HG03108 (cell line): ENCODE measurements around the gene NRXN3.

Experiments used
- ATAC-seq: cut with Tn5 transposase; IDR thresholded peaks from one replicate; pipeline ENCODE4 v1.9.1; 2021; ENCODE audit warnings: moderate library complexity; ENCODE audit not compliant: unreplicated experiment

NRXN3 gene

DNA sequence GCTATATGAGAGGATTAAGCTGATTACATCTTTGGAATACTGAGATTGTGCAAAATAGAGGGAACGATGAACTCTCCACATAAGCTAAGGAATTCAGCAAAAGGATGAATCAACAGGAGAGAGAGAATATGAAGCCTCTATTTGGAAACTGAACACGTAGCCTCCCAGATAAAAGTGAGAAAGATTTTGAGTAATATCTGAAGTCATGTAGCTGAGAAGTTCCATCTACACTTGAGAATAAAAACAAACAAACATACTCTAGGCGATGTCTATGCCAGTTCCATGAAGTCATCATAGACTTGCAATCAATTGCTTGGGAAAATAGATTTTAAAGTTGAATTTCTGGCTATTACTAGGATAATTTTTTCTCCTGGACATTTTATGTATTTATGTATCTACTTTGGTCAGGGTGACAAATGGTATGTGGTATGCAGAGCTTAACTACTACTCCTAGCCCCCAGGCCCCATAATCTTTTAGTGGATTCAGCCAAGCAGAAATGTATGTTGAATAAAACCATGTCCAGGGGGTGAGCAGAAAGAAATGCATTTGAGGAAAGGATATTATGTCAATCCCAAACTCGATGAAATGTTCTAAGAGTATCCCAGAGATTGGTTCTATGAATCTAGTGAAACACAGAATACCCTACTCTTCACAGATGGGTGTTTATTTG, 1413.7 kb downstream of the NRXN3 start:
- ATAC-seq = no peak

DNA sequence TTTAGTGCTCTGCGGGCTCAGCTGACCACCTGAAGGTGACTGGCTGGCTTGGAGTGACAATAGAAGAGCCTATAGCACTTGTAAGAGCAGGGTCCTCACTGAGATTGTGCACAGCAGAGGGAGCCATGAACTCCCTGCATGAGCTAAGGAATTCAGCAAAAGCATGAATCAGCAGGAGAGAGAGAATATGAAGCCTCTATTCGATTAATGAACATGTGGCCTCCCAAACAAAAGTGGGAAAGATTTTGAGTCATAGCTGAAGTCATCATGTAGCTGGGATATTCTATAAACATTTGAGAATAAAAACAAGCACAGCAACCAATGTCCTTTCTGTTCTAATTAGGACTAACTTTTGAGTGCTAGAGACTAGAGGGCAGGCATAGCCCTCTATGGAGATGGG, 1414.5 kb downstream of the NRXN3 start:
- ATAC-seq = no peak

DNA sequence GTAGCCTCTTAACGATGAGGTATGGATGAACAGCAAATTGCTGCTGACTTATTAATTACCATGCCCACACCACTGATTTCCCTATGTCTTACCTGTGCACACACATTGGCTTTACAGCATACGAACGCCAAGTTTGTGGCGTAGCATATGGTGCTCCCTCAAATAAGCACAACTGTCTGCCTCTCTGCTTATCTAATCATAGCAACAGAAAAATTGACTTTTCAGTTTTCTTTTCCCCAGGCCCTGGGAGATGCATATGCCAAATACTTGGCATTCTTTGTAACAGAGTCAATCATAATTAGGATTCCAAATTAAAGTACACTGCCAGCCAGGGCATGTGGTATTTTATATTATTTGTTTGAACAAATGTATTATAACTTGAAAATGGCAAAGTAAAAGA, 1415.7 kb downstream of the NRXN3 start:
- no peak for ATAC-seq

DNA sequence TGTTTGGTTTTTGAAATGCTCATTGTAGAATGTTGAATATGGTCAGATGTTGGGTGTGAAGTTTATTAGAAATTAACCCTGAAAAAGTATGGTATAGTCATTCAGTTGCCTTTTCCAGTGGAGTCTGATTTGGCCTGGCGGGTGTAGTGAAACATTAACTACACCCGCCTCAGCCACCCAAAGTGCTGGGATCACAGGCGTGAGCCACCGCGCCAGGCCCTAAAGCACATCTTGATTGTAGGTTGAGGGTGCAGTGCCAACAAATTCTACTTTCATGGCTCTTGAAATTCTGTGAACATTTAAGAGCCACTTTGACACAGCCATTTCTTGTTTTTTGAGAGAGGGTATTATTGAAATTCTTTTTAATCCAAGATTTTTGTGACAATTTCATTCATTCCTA, 1416.2 kb downstream of the NRXN3 start:
- no peak for ATAC-seq

DNA sequence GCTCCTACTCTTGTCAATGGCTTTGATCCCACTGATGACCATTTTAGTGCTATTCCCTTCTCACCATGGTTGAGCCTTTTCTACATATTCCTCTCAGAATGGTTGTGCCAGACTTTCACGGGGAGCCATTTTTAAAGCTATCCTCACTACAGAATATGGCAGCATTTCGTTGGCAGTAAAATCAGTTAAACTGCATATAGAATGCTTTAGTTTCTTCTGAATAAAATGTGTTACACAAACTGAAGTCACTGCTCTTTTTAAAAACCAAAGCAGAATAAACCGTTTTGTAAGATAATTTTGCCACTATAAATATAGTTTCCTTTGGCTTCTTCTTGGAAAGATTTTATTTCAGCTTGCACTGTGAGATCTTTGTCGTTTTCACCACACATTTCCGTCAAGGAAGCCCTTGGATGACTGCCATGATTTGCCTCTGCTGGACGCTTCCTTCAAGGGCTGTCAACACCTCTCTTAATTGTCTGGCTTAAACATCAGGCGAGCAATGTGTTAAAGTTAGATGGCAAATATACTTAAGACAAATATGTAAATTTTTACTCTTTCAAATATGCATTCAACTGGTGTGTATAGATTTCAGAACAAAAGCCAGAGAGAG, 1416.9 kb downstream of the NRXN3 start:
- no peak for ATAC-seq

DNA sequence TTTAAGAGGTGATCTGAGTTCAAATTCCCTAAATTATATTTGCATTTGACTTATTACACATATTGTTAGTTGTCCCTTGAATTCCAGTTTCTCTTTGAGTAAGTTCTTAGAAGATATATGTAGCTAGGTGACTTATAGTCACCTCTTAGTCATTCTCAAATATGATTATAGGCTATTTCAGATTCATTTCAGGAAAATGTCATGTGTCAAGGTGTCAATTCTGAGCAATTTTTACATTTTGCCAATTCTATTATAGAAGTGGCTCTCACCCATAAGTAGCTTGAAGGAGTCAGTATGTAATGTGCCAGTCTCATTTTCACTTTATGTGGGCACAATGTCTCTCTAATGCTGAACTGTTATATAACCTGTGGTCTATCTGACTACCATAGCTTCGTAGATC, 1417.7 kb downstream of the NRXN3 start:
- ATAC-seq = no peak

DNA sequence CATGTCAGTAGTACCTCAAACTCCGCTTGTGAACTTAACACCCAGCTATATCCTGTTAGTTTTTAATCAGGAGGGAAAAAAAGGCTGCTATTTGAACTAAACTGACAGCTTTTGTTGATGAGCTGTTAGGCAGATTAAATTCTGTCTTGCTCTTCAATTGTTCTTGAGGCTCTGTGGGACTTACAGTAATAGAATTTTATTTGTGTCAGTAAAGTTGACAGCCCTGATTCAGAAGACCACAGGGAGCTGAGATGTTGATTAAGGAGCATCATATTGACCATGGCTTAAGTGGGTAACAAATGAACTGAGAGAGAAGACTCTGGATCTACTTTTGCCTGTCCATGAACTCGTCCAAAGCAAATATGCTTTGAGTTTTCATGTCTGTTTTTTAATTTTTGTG, 1418.2 kb downstream of the NRXN3 start:
- no peak for ATAC-seq

DNA sequence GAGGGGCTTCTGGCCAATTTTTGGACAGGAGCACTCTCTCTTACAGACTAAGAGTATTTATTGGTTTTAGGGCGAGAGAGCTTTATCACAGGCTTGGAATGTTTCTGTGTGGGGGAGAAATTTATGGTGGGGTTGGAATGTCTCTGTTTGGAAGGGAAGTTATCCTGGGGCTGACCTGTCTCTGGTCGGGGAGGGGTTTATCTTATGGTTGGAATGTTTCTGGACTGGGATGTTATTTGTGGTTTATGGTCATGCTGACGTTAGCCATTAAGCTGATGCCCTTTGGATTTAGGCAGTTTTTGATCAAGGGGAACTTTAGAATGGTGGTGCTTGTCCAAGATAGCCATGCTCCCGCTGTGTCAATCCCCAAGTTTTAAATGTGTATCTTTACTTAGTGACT, 1426.4 kb downstream of the NRXN3 start:
- ATAC-seq = no peak

DNA sequence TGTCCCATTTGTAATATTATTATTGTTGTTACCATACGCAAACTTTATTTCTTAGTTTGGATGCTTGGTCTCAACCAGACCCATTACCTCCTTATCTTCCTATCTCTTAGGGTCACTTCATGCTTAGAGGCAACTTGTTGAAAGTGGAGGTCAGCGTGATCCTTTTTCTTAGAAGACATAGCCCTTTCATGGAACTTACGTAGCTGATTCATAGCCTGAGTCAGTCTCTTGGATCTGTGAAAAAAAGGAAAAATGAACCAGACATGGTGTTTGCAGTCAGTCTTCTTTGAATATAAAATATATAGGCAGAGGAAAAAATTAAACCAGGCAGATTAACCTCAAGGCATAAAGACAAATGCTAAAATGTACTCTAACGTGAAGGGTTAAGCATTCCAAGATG, 1427.4 kb downstream of the NRXN3 start:
- ATAC-seq = no peak

DNA sequence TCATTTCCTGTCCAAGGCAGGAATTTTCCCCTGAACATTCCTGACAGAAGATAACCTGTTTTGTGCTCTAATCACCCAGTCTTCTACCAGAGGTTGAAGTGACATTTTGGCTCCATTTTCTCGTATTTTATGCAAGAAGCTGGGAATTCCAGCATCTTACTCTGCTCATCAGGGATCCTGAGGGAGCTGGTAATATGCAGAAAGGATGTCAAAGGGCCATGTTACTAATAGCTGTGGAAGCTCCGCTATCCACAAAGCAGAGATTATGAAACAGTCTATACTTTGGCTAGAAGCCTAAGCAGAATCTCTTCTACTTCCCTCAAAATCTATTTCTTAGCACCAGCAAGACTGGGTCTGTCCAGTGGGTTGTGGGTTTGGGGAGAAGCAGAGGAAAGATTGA, 1428.2 kb downstream of the NRXN3 start:
- ATAC-seq = no peak

DNA sequence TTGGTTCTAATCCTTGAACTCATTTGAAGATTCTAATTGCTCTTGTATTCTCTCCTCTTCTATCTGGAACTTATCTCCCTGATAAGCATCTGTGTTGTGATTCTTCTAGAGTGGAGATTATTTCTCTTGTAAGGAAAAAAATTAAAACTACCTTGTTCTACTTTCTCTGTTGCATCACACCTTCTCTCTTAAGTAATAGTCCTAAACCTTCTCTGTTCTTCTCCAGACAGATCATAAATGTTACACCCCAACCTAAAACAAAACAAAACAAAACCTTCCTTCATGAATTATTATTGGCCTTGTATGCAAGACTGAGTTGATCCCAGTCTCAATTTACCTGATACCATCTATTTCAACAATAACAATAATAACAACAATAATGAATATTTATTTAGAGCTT, 1429.1 kb downstream of the NRXN3 start:
- ATAC-seq = no peak

DNA sequence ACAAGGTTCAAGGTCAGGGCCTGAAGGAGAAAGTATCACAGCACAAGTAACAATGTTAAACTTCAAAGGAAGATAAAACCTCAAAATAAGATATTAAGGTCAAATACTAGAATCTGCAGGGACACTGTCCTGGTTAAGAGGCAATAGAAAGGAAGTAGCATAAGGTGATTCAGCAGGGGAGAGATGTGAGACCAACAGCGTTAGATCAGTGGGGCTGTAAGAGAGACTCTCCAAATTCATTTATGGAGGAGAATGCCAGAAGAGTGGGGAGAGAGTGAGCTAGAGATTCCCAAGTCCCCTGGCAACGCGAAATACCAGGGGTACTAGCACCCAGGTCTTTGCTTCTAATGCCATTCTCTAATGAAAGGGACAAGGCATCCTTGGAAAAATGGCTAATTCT, 1430.2 kb downstream of the NRXN3 start:
- no peak for ATAC-seq

DNA sequence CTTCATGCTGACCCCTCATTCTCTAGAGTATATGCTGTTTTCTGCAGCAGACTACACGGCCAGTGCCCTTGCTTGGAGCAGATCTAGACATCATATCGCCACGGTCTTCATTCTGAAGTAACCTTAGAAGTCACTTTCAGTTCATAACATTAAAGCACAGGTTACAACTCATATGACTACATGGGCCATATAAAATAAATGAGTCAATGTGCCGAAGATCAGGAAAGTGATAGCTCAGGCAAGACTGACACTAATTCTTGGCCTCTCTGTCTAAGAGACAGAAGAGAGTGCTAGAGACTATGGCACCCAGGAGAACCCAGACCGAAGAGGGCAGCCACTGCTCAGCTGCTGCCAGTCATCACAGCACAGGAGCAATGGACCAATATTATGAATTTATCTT, 1431.4 kb downstream of the NRXN3 start:
- ATAC-seq = no peak

DNA sequence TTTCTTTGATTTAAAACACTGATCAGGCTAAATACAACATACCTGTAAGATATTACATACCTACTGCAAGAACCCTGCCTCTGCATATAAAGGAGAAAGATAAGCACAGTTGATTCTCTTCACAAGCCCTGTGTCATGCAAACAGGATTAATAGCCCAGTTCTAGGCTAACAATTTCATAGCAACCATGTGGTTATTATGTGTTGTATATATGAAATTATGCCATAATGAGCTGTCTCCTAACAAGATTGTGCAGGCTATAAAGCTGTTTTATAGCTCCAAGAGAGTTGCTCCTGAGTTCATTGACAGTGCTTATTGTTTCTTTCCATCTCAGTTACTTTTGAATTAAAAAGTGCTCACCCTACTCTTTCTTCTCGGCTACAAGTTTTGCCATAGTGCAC, 1431.9 kb downstream of the NRXN3 start:
- no peak for ATAC-seq

DNA sequence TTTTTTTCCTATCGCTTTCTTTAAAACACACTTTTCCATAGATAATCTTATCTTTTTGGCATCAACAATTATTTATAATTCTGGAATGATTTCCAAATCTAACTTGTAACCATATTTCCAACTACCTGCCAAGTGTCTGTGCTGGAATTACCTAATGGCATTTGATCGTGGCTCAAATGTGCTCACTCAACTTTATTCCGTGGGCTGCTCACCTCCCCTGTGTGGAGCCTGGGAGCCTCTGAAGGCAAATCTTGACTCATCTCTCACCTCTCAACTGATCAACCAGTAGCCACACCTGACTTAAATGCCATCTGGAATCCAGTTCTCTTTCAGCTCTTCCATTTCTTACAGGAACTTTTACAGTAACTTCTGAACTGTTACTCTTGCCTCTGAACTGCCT, 1432.6 kb downstream of the NRXN3 start:
- ATAC-seq = no peak

DNA sequence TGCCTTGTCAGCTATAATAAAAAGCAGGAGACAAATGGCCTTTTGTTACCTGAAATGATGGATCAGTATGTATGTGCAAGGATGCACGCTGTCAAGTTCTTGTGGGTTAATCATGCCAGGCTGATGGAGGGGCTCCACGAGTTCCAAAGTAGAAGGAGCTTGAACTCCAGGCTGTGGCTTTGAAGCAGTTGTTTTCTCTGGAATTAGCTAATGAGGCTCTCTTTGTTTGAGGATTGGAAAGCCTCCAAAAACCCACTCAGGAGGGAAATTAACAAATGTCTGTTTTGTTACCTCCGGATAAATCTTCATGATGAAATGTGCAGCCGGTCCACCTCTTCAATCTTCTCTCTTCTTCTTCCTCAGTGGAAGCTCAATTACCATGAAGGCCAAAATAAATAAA, 1435.7 kb downstream of the NRXN3 start:
- ATAC-seq = no peak

DNA sequence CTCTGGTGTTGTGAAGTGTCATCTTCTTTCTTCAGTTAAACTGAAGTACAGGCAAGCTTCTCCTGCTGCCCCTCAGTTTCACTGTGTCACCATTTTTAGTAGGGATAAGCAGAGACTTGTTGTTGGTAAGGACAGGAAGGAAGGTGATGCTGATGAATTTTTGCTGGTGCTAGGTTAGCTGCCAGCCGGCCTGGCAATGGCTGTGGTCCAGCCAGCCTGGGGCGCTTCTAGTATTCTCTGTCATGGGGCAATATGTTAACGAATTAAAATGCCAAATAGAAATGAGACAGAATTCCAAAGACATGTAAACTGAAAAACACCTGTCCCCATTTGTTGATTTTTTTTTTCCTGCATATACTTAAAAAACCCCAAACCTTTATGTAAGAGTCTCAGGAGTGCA, 1438.3 kb downstream of the NRXN3 start:
- ATAC-seq = no peak

DNA sequence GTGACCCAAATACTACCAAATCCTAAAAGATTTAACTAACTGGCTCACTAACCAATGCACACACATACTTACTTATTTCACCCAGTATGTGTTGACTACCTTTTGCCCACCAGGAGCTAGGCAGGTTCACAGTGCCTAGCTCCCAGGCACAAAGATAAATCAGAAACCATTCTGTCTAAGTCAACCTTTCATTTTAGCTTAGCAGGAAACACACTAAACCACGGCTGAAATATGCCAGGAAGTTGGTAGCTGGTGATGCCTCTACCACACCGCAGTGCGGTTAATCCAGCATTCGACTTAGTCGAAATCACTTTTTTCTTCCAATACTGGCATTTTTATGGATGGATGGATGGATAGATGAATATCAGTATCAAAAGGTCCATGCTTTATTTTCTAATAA, 1443.5 kb downstream of the NRXN3 start:
- no peak for ATAC-seq

DNA sequence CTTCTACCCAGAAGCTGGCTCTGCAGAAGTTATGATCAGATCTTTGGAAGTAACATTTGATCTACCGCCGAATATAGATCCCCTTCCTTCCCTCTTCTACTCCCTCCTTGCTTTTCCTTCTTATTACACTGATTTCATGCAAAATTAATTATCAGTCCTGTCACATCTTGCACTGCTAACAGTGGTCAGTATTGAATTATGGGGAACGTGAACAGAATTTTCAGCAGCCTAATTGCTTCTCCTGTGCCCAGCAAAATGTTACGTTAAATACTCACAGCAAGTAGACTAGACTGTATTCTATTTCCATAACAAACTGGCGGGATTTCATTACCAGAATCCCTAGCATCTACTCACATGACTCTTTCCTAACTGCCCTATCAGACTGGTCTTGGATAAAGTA, 1444.3 kb downstream of the NRXN3 start:
- ATAC-seq = no peak

DNA sequence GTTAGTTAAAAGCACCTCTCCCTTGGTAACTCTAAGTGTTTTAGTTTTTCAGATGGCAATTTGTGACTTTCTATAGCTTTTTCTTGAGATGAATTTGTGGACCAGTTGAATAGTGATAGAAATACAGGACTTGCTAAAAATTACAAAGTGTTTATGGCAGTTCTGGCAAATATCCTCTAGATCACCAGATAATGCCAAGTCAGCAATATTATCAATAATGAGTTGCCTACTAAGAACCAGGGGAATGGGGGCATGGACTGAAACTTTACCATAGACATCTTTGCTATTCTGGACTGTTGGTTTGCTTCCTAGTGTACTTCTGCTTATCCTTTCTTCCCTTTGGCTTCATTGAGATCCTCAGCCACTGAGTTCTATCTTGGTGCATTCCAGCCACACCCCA, 1456.9 kb downstream of the NRXN3 start:
- ATAC-seq = no peak

DNA sequence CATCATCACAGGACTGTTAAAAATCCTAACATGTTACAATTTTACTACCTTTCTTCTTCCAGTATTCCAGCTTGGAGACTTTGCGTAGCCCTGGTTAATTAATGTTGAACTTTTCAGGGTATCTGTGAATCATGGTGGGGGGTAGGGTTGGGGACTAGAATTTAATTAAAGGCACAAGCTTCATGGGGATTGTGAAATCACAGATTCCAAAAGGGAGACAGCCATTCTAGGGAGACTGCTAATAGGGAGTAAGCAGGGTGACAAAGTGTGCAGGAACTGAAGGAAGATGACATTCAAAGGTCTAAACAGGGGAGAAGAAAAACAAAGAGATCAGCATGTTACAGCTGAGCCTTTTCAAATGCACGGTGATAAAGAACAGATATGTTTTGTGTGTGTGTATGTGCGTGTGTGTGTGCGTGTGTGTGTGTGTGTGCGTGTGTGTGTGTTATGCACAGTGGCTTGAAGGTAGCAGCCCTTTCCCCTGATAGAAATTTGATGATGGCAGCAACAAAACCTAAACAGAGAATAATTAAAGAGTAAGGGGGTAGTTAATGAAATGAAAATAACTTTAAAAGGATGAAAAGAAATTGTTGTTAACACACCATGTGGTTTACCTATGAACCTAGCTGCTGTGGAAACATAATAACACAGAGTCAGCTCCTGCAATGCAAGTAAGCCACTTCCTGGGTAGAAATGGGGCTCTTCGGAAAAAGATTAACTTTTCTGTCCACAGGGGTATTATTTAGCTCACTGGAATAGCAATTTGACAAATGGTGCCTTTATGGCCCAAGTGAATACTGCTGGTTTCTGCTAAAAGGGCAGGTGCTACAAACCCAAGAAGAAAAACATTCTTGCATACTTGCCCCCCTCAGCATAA, 1459.5 kb downstream of the NRXN3 start:
- ATAC-seq = no peak

DNA sequence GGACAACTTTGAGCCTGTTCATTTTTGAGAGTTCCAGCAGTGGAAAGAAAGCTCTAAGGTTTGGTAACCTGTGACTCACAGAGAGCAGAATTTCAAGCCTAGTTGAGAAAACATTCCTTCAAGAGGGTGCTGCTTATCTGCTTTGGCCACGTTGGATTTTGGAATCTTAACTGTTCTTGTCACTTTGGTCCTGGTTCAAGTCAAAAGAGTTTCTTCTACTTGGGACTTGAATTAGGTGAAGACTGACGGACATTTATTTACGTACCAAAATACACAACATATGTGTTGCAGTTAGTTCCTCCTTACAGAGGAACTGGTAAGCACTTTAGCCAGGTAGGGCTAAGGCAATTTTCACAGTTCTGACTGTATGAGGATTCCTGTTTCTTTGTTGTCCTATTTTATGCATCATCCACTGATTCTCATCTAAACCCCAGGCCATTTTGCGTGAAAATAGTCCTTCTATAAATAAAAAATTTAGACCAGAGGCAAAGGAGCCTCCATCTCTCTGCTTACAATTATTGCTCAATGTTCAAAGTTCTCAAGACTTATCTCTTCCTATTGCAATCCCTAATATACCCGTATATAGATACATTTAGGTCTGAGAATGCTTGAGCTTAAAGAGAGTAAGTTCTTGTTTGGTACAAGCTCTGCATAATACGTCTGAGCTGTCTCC, 1460.3 kb downstream of the NRXN3 start:
- no peak for ATAC-seq
